SJSA1 (cell line): Measurements from ENCODE around the gene WDR27. TPM values are rescaled to one million over a fixed set of nuclear protein-coding genes. Genes with fewer than 3 reads are reported as not detected.

Experiments
- DNase-seq, 2 experiments: peaks; one replicate each; pipeline ENCODE4 v3.0.0-alpha.2; 2015 to 2020; ENCODE audit warnings: low spot score in 2 of 2, low read depth in 1 of 2
- H3K27ac ChIP-seq: fragments of 250-450 bp; sonication (Bioruptor Pico); 2 replicates; pipeline ENCODE4 v1.5.1; 2020; ENCODE audit warnings: mild to moderate bottlenecking, moderate library complexity
- H3K27me3 ChIP-seq: fragments of 250-450 bp; sonication (Bioruptor Pico); replicated peaks from 2 replicates; pipeline ENCODE4 v1.5.1; 2020; ENCODE audit warnings: mild to moderate bottlenecking, moderate library complexity
- H3K36me3 ChIP-seq: fragments of 250-450 bp; sonication (Bioruptor Pico); 2 replicates; pipeline ENCODE4 v1.5.1; 2020; ENCODE audit warnings: mild to moderate bottlenecking
- H3K4me1 ChIP-seq: fragments of 250-450 bp; sonication (Bioruptor Pico); replicated peaks from 2 replicates; pipeline ENCODE4 v1.6.1; 2021; ENCODE audit warnings: mild to moderate bottlenecking
- H3K4me3 ChIP-seq: fragments of 250-450 bp; sonication (Bioruptor Pico); 2 replicates; pipeline ENCODE4 v1.5.1; 2020; ENCODE audit warnings: mild to moderate bottlenecking
- H3K9me3 ChIP-seq: fragments of 250-450 bp; sonication (Bioruptor Pico); replicated peaks from 2 replicates; pipeline ENCODE4 v1.5.1; 2020; ENCODE audit warnings: mild to moderate bottlenecking
- total RNA-seq: library from RNA; depleted of rRNA; stranded (reverse); fragments of >200 nt; shearing (Covaris generic); gene quantifications from 2 replicates; pipeline ENCODE4 v1.2.3, GENCODE V29; 2014

Gene WDR27
- total RNA-seq, 1 experiment from 2014 or later: 9.6 TPM

GRCh38 chr6:169665289-169665688 is 36.5 kb downstream of the WDR27 start:
- Histone ChIP-seq H3K27me3 (no peaks in the 10 kb centered on the region), H3K4me1 (no peaks in the 10 kb centered on the region), H3K9me3 (no peaks in the 10 kb centered on the region), H3K4me3 (no peak overlapping the region), H3K27ac (no peak overlapping the region), H3K36me3 (peaks cover 26% of the 10 kb centered on the region)
- DNase-seq: no peak

GRCh38 chr6:169664227-169664626 is 37.6 kb downstream of the WDR27 start:
- no peak for DNase-seq
- Histone ChIP-seq H3K9me3 (no peaks in the 10 kb centered on the region), H3K27ac (no peak overlapping the region), H3K4me1 (no peaks in the 10 kb centered on the region), H3K36me3 (peaks cover 32% of the 10 kb centered on the region), H3K27me3 (no peaks in the 10 kb centered on the region), H3K4me3 (no peak overlapping the region)

- H3K36me3 ChIP-seq: peaks cover 32% of the 10 kb centered on the region
- H3K4me3 ChIP-seq: no peak overlapping the region
- no peaks in the 10 kb centered on the region for H3K9me3 ChIP-seq
- H3K27ac ChIP-seq: no peak overlapping the region
- H3K27me3 ChIP-seq: no peaks in the 10 kb centered on the region
- H3K4me1 ChIP-seq: no peaks in the 10 kb centered on the region
- no peak for DNase-seq
These were observed 38.4 kb downstream of the WDR27 start for GRCh38 chr6:169663468-169663867.

- Histone ChIP-seq H3K36me3 (peaks cover 32% of the 10 kb centered on the region), H3K4me3 (no peak overlapping the region), H3K4me1 (no peaks in the 10 kb centered on the region), H3K27ac (no peak overlapping the region), H3K9me3 (no peaks in the 10 kb centered on the region), H3K27me3 (no peaks in the 10 kb centered on the region)
- DNase-seq: no peak
These were observed 40.5 kb downstream of the WDR27 start for GRCh38 chr6:169661391-169661756.

GRCh38 chr6:169660751-169661390 is 41.0 kb downstream of the WDR27 start:
- Histone ChIP-seq H3K4me1 (no peaks in the 10 kb centered on the region), H3K36me3 (peaks cover 32% of the 10 kb centered on the region)

GRCh38 chr6:169659820-169660610 is 41.8 kb downstream of the WDR27 start:
- no peak for DNase-seq
- Histone ChIP-seq H3K4me3 (no peak overlapping the region), H3K9me3 (no peaks in the 10 kb centered on the region), H3K27me3 (no peaks in the 10 kb centered on the region), H3K4me1 (peaks cover 6% of the 10 kb centered on the region), H3K27ac (no peak overlapping the region), H3K36me3 (peaks cover 32% of the 10 kb centered on the region)

More at GRCh38 chr6:169660751-169661390, 41.0 kb downstream of the WDR27 start:
- H3K9me3 ChIP-seq: no peaks in the 10 kb centered on the region
- no peak overlapping the region for H3K4me3 ChIP-seq
- H3K27me3 ChIP-seq: no peaks in the 10 kb centered on the region
- no peak for DNase-seq
- H3K27ac ChIP-seq: no peak overlapping the region

- peaks cover 27% of the 10 kb centered on the region for H3K36me3 ChIP-seq
- no peaks in the 10 kb centered on the region for H3K9me3 ChIP-seq
- peaks cover 6% of the 10 kb centered on the region for H3K4me1 ChIP-seq
- H3K27me3 ChIP-seq: no peaks in the 10 kb centered on the region
- DNase-seq: no peak
- H3K4me3 ChIP-seq: no peak overlapping the region
- no peak overlapping the region for H3K27ac ChIP-seq
These were observed 44.6 kb downstream of the WDR27 start for GRCh38 chr6:169657284-169657610.

- Histone ChIP-seq H3K9me3 (no peaks in the 10 kb centered on the region), H3K27me3 (no peaks in the 10 kb centered on the region), H3K4me3 (no peak overlapping the region), H3K27ac (no peak overlapping the region), H3K4me1 (peaks cover 6% of the 10 kb centered on the region), H3K36me3 (peaks cover 25% of the 10 kb centered on the region)
- no peak for DNase-seq
These were observed 45.1 kb downstream of the WDR27 start for GRCh38 chr6:169656546-169657283.

- Histone ChIP-seq H3K4me1 (peaks cover 6% of the 10 kb centered on the region), H3K27ac (peak overlapping the region; percentile 49), H3K4me3 (peak overlapping the region; percentile 42), H3K27me3 (no peaks in the 10 kb centered on the region), H3K36me3 (peaks cover 19% of the 10 kb centered on the region), H3K9me3 (no peaks in the 10 kb centered on the region)
- DNase-seq: peak; percentile 72 to 87
These were observed 47.0 kb downstream of the WDR27 start for GRCh38 chr6:169654598-169655391.

GRCh38 chr6:169653691-169654090 is 48.1 kb downstream of the WDR27 start:
- H3K36me3 ChIP-seq: peaks cover 11% of the 10 kb centered on the region
- no peak overlapping the region for H3K4me3 ChIP-seq
- no peaks in the 10 kb centered on the region for H3K9me3 ChIP-seq
- no peak for DNase-seq
- no peaks in the 10 kb centered on the region for H3K27me3 ChIP-seq
- peaks cover 6% of the 10 kb centered on the region for H3K4me1 ChIP-seq
- no peak overlapping the region for H3K27ac ChIP-seq

- Histone ChIP-seq H3K9me3 (no peaks in the 10 kb centered on the region), H3K4me3 (no peak overlapping the region), H3K27me3 (no peaks in the 10 kb centered on the region), H3K4me1 (peaks cover 6% of the 10 kb centered on the region), H3K27ac (no peak overlapping the region), H3K36me3 (peaks cover 10% of the 10 kb centered on the region)
- no peak for DNase-seq
These were observed 48.9 kb downstream of the WDR27 start for GRCh38 chr6:169652896-169653295.

GRCh38 chr6:169651498-169651897 is 50.3 kb downstream of the WDR27 start:
- no peaks in the 10 kb centered on the region; the same call in 1 of the 2 replicates for H3K36me3 ChIP-seq
- no peak overlapping the region for H3K4me3 ChIP-seq
- H3K27me3 ChIP-seq: no peaks in the 10 kb centered on the region
- no peak overlapping the region for H3K27ac ChIP-seq
- H3K9me3 ChIP-seq: no peaks in the 10 kb centered on the region
- DNase-seq: no peak
- H3K4me1 ChIP-seq: peaks cover 6% of the 10 kb centered on the region

GRCh38 chr6:169650959-169651292 is 50.9 kb downstream of the WDR27 start:
- no peak for DNase-seq
- Histone ChIP-seq H3K27me3 (no peaks in the 10 kb centered on the region), H3K27ac (no peak overlapping the region), H3K4me1 (peaks cover 6% of the 10 kb centered on the region), H3K4me3 (no peak overlapping the region), H3K36me3 (no peaks in the 10 kb centered on the region; the same call in 1 of the 2 replicates), H3K9me3 (no peaks in the 10 kb centered on the region)
